Measurements from ENCODE around the gene OR8S1. TPM values are rescaled to one million over a fixed set of nuclear protein-coding genes. Genes with fewer than 3 reads are reported as not detected.
"Not testable (repeated sequence)": the region's sequence is repeated elsewhere in the genome, so short reads cannot be mapped to it uniquely, and the experiment has no call there.

OR8S1 gene
- not detected in 2 replicates for total RNA-seq

DNA sequence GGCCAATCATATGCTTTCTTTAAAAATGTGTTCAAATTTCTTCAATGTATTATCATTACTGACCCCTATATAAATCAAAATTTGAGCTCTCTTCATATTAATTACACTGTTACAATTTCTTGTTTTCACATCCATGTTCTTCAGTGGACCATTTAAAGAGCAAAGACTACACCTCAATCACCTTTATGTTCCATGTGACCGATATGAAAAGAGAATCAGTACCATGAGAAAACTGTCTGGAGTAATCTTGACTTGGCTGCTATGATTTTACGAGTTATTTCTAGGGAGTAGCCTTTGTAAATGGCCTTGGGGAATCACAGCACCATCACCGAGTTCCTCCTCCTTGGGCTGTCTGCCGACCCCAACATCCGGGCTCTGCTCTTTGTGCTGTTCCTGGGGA, at the start of gene OR8S1:
Gene OR8S1, plus strand, starts transcription at position 301 of the 400 bp plus-strand sequence. Its CDS starts 0 bp downstream, at position 301.
- Mint-ChIP-seq H3K4me1 (ENCODE audit: low read depth) (no peaks in the 10 kb centered on the region), H3K27ac (no peak within 1 kb of the TSS), H3K4me3 (no peak within 1 kb of the TSS), H3K9me3 (no peaks in the 10 kb centered on the region), H3K36me3 (ENCODE audit: low read depth) (no peaks in the 10 kb centered on the region), H3K27me3 (ENCODE audit: insufficient read depth) (no peaks in the 10 kb centered on the region)
- no peak for DNase-seq (ENCODE audit: low spot score)
- intact Hi-C loops (cut with micrococcal nuclease), result no loop called here

- intact Hi-C loops (cut with micrococcal nuclease), result no loop called here
- Mint-ChIP-seq H3K4me3 (no peak within 1 kb of the TSS), H3K27ac (no peak within 1 kb of the TSS), H3K36me3 (ENCODE audit: low read depth) (no peaks in the 10 kb centered on the region), H3K4me1 (ENCODE audit: low read depth) (no peaks in the 10 kb centered on the region), H3K9me3 (peaks cover 6% of the 10 kb centered on the region), H3K27me3 (ENCODE audit: insufficient read depth) (no peaks in the 10 kb centered on the region)
- no peak for DNase-seq (ENCODE audit: low spot score)
These were observed 43.2 kb upstream of the OR8S1 start, which contains the start of gene C12orf54 for GRCh38 chr12:48482198-48482597. TSS of gene C12orf54 (plus strand) at chr12:48482498. CDS start at chr12:48483297, 799 bp downstream.

DNA sequence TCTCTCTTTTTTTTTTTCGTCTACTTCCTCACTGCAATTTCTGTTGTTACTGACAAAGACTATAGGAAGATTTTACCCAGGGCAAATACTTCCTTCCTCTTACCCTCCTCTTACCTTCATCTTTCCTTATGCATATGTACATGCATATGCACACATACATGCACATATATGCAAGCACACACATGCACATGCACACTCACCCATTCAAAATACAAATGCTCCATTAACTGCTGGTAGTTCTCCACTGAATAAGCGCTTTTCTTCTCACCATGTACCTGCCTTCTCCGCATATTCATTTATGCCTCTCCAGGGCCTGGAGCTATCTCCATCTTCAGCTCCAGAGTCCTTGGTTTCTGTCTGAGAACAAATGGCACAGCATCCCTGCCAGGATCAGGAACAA, 42.5 kb upstream of the OR8S1 start:
- H3K4me1 Mint-ChIP-seq (ENCODE audit: low read depth), result no peaks in the 10 kb centered on the region
- H3K27me3 Mint-ChIP-seq (ENCODE audit: insufficient read depth), result no peaks in the 10 kb centered on the region
- H3K36me3 Mint-ChIP-seq (ENCODE audit: low read depth), result no peaks in the 10 kb centered on the region
- no peak overlapping the region for H3K4me3 Mint-ChIP-seq
- DNase-seq (ENCODE audit: low spot score), result no peak
- peaks cover 6% of the 10 kb centered on the region for H3K9me3 Mint-ChIP-seq
- intact Hi-C loops (cut with micrococcal nuclease), result no loop called here
- no peak overlapping the region for H3K27ac Mint-ChIP-seq

DNA sequence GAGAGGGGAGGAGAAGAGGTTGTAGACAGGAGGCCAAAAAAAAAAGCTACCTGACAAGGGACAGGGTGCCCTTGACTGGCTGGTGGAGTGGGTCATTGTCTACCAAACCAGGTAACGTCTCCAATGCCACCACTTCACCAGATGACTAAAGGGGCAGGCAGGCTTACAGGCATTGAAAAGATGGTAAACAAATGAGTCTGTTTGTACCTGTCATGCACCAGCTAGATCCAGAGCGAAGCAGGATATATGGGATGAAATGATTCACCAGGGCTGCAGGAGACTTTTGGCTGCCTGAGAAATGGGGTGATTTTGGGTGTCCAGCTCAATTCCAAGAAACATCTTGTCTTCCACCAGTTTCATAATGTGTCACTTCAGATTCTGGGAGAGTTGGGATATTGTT, 39.2 kb upstream of the OR8S1 start:
- intact Hi-C loops (cut with micrococcal nuclease), result no loop called here
- H3K9me3 Mint-ChIP-seq, result no peaks in the 10 kb centered on the region
- no peak overlapping the region for H3K4me3 Mint-ChIP-seq
- no peak for DNase-seq (ENCODE audit: low spot score)
- no peaks in the 10 kb centered on the region for H3K36me3 Mint-ChIP-seq (ENCODE audit: low read depth)
- H3K27me3 Mint-ChIP-seq (ENCODE audit: insufficient read depth), result no peaks in the 10 kb centered on the region
- H3K27ac Mint-ChIP-seq, result no peak overlapping the region
- H3K4me1 Mint-ChIP-seq (ENCODE audit: low read depth), result no peaks in the 10 kb centered on the region

- no peaks in the 10 kb centered on the region for H3K36me3 Mint-ChIP-seq (ENCODE audit: low read depth)
- H3K9me3 Mint-ChIP-seq, result no peaks in the 10 kb centered on the region
- intact Hi-C loops (cut with micrococcal nuclease), result no loop called here
- no peak overlapping the region for H3K4me3 Mint-ChIP-seq
- no peak for DNase-seq (ENCODE audit: low spot score)
- H3K27me3 Mint-ChIP-seq (ENCODE audit: insufficient read depth), result no peaks in the 10 kb centered on the region
- H3K27ac Mint-ChIP-seq, result no peak overlapping the region
- H3K4me1 Mint-ChIP-seq (ENCODE audit: low read depth), result no peaks in the 10 kb centered on the region
These were observed 38.8 kb upstream of the OR8S1 start for GRCh38 chr12:48486679-48487078.

DNA sequence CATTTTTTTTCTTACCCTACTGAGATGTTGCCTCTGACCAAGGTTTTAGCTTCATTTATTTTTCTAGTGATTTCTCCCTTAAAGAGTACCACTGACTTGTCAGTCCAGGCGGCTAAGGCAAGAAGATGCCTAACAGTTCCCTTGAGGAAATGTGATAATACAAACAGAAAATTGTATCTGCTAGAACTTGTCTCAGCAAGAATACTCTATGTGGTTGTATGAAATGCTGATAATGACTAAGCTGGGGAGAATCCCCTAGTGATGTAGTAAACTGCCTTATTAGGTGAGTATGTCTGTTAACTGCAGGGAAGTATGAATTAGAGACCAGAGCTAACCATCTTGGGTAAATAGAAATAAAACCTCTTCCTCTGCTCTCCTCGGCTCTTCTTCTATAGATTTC, 36.4 kb upstream of the OR8S1 start:
- DNase-seq (ENCODE audit: low spot score), result no peak
- Mint-ChIP-seq H3K27me3 (ENCODE audit: insufficient read depth) (no peaks in the 10 kb centered on the region), H3K9me3 (no peaks in the 10 kb centered on the region), H3K4me3 (no peak overlapping the region), H3K4me1 (ENCODE audit: low read depth) (no peaks in the 10 kb centered on the region), H3K36me3 (ENCODE audit: low read depth) (no peaks in the 10 kb centered on the region), H3K27ac (no peak overlapping the region)
- intact Hi-C loops (cut with micrococcal nuclease), result no loop called here

DNA sequence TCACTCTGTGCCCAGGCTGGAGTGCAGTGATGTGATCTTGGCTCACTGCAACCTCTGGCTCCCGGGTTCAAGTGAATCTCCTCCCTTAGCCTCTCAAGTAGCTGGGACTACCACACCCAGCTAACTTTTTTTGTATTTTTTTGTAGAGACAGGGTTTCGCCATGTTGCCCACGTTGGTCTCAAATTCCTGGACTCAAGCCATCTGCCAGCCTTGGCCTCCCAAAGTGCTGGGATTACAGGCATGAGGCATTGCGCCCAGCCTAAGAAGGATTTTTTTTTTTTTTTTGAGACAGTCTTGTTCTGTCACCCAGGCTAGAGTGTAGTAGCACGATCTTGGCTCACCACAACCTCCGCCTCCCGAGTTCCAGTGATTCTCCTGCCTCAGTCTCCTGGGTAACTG, 36.0 kb upstream of the OR8S1 start:
- DNase-seq (ENCODE audit: low spot score); H3K9me3 Mint-ChIP-seq; H3K27ac Mint-ChIP-seq; H3K27me3 Mint-ChIP-seq (ENCODE audit: insufficient read depth); H3K36me3 Mint-ChIP-seq (ENCODE audit: low read depth); H3K4me1 Mint-ChIP-seq (ENCODE audit: low read depth); intact Hi-C loops (cut with micrococcal nuclease); H3K4me3 Mint-ChIP-seq: not testable (repeated sequence)

DNA sequence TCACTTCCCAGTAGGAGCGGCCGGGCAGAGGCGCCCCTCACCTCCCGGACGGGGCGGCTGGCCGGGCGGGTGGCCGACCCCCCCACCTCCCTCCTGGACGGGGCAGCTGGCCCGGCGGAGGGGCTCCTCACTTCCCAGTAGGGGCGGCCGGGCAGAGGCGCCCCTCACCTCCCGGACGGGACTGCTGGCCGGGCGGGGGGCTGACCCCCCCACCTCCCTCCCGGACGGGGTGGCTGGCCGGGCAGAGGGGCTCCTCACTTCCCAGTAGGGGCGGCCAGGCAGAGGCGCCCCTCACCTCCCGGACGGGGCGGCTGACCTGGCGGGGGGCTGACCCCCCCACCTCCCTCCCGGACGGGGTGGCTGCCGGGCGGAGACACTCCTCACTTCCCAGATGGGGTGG, 25.2 kb upstream of the OR8S1 start:
- H3K36me3 Mint-ChIP-seq (ENCODE audit: low read depth); H3K9me3 Mint-ChIP-seq; DNase-seq (ENCODE audit: low spot score); intact Hi-C loops (cut with micrococcal nuclease); H3K4me1 Mint-ChIP-seq (ENCODE audit: low read depth); H3K4me3 Mint-ChIP-seq; H3K27me3 Mint-ChIP-seq (ENCODE audit: insufficient read depth); H3K27ac Mint-ChIP-seq: not testable (repeated sequence)

DNA sequence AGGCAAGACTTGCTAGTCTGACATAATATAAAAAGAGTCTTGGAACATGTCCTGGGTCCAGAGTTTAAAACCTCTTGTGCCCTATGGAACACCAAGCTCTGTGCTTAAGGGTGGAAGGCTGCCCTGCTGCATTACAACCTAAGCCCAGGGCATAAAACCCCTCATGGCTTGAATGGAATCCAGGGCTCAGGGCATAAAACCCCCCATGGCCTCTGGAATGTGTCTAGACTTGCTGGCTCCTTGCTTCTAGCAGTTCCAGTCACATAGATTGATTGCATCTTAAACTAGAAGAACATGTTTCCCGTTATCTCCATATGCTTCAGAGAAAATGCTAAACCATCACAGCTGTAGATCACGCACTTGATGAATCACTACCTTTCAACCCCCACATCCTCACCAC, 18.6 kb upstream of the OR8S1 start:
- intact Hi-C loops (cut with micrococcal nuclease); H3K36me3 Mint-ChIP-seq (ENCODE audit: low read depth); H3K27me3 Mint-ChIP-seq (ENCODE audit: insufficient read depth); H3K9me3 Mint-ChIP-seq; H3K4me3 Mint-ChIP-seq; H3K4me1 Mint-ChIP-seq (ENCODE audit: low read depth); H3K27ac Mint-ChIP-seq; DNase-seq (ENCODE audit: low spot score): not testable (repeated sequence)

DNA sequence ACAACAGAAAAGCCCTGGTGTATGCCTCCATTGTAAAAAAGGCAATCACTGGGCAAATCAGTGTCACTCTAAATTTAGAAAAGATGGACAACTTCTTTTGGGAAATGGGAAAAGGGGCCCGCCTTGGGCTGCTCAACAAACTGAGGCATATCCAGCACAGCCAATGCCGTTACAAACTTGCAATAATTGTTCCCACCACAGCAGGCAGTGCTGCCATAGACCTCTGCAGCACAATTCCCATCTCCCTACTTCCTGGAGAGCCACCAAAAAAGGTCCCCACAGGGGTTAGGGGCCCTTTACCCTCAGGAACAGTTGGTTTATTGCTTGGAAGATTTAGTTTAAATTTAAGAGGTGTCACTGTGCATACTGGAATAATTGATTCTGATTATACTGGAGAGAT, 16.4 kb upstream of the OR8S1 start:
- intact Hi-C loops (cut with micrococcal nuclease), result no loop called here
- no peaks in the 10 kb centered on the region for H3K27me3 Mint-ChIP-seq (ENCODE audit: insufficient read depth)

DNA sequence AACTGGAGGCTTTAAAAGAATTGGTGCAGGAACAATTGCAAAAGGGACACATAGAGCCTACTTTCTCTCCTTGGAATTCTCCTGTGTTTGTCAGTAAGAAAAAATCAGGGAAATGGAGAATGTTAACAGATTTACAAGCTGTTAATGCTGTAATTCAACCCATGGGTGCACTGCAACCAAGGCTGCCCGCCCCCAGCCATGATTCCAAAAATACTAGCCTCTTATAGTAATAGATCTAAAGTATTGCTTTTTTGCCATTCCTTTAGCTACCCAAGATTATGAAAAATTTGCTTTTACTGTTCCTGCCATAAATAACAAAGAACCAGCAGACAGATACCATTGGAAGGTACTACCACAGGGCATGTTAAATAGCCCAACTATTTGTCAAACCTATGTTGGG, 15.3 kb upstream of the OR8S1 start:
- DNase-seq (ENCODE audit: low spot score), result no peak
- no peaks in the 10 kb centered on the region for H3K36me3 Mint-ChIP-seq (ENCODE audit: low read depth)
- H3K27me3 Mint-ChIP-seq (ENCODE audit: insufficient read depth), result no peaks in the 10 kb centered on the region
- no peaks in the 10 kb centered on the region for H3K9me3 Mint-ChIP-seq
- intact Hi-C loops (cut with micrococcal nuclease), result no loop called here
- H3K4me1 Mint-ChIP-seq (ENCODE audit: low read depth), result no peaks in the 10 kb centered on the region
- H3K4me3 Mint-ChIP-seq, result no peak overlapping the region
- no peak overlapping the region for H3K27ac Mint-ChIP-seq

More for the DNA sequence above, 16.4 kb upstream of the OR8S1 start:
- no peaks in the 10 kb centered on the region for H3K9me3 Mint-ChIP-seq
- H3K36me3 Mint-ChIP-seq (ENCODE audit: low read depth), result no peaks in the 10 kb centered on the region
- H3K4me1 Mint-ChIP-seq (ENCODE audit: low read depth), result no peaks in the 10 kb centered on the region
- H3K4me3 Mint-ChIP-seq, result no peak overlapping the region
- DNase-seq (ENCODE audit: low spot score), result no peak
- H3K27ac Mint-ChIP-seq, result no peak overlapping the region

GRCh38 chr12:48512855-48513254, 12.6 kb upstream of the OR8S1 start:
- no peaks in the 10 kb centered on the region for H3K9me3 Mint-ChIP-seq
- intact Hi-C loops (cut with micrococcal nuclease), result no loop called here
- no peak for DNase-seq (ENCODE audit: low spot score)
- no peak overlapping the region for H3K27ac Mint-ChIP-seq
- no peaks in the 10 kb centered on the region for H3K27me3 Mint-ChIP-seq (ENCODE audit: insufficient read depth)
- H3K36me3 Mint-ChIP-seq (ENCODE audit: low read depth), result no peaks in the 10 kb centered on the region
- H3K4me3 Mint-ChIP-seq, result no peak overlapping the region
- no peaks in the 10 kb centered on the region for H3K4me1 Mint-ChIP-seq (ENCODE audit: low read depth)

DNA sequence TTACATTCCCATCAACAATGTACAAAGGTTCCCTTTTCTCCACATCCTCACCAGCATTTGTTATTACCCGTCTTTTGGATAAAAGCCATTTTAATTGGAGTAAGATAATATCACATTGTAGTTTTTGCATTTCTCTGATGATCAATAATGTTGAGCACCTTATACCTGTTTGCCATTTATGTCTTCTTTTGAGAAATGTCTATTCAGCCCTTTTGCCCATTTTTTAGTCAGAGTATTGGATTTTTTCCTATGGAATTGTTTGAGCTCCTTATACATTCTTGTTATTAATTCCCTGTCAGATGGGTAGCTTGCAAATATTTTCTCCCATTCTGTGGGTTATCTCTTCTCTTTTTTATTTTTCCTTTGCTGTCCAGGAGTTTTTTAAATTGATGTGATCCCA, 10.7 kb upstream of the OR8S1 start:
- Mint-ChIP-seq H3K4me3 (no peak overlapping the region), H3K9me3 (no peaks in the 10 kb centered on the region), H3K4me1 (ENCODE audit: low read depth) (no peaks in the 10 kb centered on the region), H3K27ac (no peak overlapping the region), H3K27me3 (ENCODE audit: insufficient read depth) (no peaks in the 10 kb centered on the region), H3K36me3 (ENCODE audit: low read depth) (no peaks in the 10 kb centered on the region)
- DNase-seq (ENCODE audit: low spot score), result no peak
- intact Hi-C loops (cut with micrococcal nuclease), result no loop called here

DNA sequence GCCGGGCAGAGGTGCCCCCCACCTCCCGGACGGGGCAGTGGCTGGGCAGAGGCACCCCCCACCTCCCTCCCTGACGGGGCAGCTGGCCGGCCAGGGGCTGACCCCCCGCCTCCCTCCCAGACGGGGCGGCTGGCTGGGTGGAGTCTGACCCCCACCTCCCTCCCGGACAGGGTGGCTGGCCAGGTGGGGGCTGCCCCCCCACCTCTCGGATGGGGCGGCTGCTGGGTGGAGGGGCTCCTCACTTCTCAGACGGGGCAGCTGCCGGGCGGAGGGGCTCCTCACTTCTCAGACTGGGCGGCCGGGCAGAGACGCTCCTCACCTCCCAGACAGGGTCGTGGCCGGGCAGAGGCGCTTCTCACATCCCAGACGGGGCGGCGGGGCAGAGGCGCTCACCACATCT, 5.1 kb upstream of the OR8S1 start:
- intact Hi-C loops (cut with micrococcal nuclease); DNase-seq (ENCODE audit: low spot score); H3K27me3 Mint-ChIP-seq (ENCODE audit: insufficient read depth); H3K4me1 Mint-ChIP-seq (ENCODE audit: low read depth); H3K9me3 Mint-ChIP-seq; H3K36me3 Mint-ChIP-seq (ENCODE audit: low read depth); H3K27ac Mint-ChIP-seq; H3K4me3 Mint-ChIP-seq: not testable (repeated sequence)

Data from activated T-helper 1 cell treated with anti-CD3 and anti-CD28 coated beads, Interleukin-12 subunit alpha, Interleukin-12 subunit beta, Interleukin-2, Interleukin-4 antibody, amounts not matched to agents 30 ng/mL and 10 ng/mL and 1 ng/mL, durations not matched to agents 14 hours and 24 hours and 36 hours (primary cell).